Gastrocnemius medialis (tissue), 4 donors: ENCODE results near the gene SMARCC1.

ENCODE experiments used
- CTCF ChIP-seq, 5 experiments: fragments of 450-650 bp in 3 of 5; fragments of 200-600 bp in 2 of 5; sonication (generic) in 2 of 5; IDR thresholded peaks in 4 of 5; conservative IDR thresholded peaks in 1 of 5; 1 replicate in 4 of 5; 2 replicates in 1 of 5; pipeline ENCODE4 v1.5.1; 2016 to 2019; ENCODE audit warnings: antibody characterized with exemption in 5 of 5, mild to moderate bottlenecking in 3 of 5, moderate library complexity in 3 of 5
- POLR2A ChIP-seq, 2 donors: fragments of 450-650 bp; IDR thresholded peaks; one replicate each; pipeline ENCODE4 v1.6.1; 2017; ENCODE audit warnings: antibody characterized with exemption in 2 of 2, mild to moderate bottlenecking in 2 of 2, moderate library complexity in 2 of 2

GRCh38 chr3:47628426-47628825 is 153.3 kb downstream of the SMARCC1 start:
- TF ChIP-seq CTCF (IDR thresholded peaks at IDR 0.05 in 4 of 5, conservative IDR thresholded peaks at IDR 0.05 in 1 of 5) (no peak), POLR2A (IDR thresholded peaks at IDR 0.05) (no peak)
